Measurements from ENCODE around the gene MAPK1IP1L. TPM values are rescaled to one million over a fixed set of nuclear protein-coding genes. Genes with fewer than 3 reads are reported as not detected.

Gene MAPK1IP1L
- total RNA-seq, 1 donor from 2014 or later, result 100 TPM

DNA sequence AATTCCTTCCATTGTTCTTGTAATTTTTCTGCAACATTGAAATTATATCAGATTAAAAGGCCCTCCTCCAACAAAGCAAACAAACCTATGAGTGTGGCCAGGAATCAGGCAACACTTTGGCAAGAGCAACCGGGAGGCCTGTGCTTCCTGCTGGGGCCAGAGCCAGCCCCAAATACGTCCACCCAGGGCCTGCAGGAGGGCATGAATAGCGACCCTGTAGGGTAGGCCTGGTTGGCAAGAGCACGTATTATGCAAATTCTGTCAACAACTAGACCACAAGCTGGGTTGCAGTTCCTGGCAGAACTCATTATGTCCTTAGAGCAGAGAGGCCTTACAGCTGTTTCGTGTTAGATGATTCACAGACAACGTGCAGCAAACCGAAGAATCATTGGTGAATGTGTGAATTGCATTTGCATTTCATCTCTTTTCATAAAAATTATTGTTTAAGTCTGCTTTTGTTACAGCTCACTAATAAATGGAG, 50.7 kb downstream of the MAPK1IP1L start:
- Mint-ChIP-seq H3K9me3 (peaks cover 10% of the 10 kb centered on the region), H3K4me3 (peak overlapping the region; percentile 86), H3K27me3 (no peaks in the 10 kb centered on the region), H3K27ac (peak overlapping the region; percentile 100), H3K4me1 (ENCODE audit: unreplicated experiment) (peaks cover 42% of the 10 kb centered on the region), H3K36me3 (peaks cover 7% of the 10 kb centered on the region)
- DNase-seq (ENCODE audit: extremely low spot score, unreplicated experiment), result no peak
- TF ChIP-seq, protein P1, sequence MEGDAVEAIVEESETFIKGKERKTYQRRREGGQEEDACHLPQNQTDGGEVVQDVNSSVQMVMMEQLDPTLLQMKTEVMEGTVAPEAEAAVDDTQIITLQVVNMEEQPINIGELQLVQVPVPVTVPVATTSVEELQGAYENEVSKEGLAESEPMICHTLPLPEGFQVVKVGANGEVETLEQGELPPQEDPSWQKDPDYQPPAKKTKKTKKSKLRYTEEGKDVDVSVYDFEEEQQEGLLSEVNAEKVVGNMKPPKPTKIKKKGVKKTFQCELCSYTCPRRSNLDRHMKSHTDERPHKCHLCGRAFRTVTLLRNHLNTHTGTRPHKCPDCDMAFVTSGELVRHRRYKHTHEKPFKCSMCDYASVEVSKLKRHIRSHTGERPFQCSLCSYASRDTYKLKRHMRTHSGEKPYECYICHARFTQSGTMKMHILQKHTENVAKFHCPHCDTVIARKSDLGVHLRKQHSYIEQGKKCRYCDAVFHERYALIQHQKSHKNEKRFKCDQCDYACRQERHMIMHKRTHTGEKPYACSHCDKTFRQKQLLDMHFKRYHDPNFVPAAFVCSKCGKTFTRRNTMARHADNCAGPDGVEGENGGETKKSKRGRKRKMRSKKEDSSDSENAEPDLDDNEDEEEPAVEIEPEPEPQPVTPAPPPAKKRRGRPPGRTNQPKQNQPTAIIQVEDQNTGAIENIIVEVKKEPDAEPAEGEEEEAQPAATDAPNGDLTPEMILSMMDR (conservative IDR thresholded peaks at IDR 0.05), result no peak

- no peaks in the 10 kb centered on the region for H3K27me3 Mint-ChIP-seq
Measured at GRCh38 chr14:55103005-55103640, 51.7 kb downstream of the MAPK1IP1L start.

GRCh38 chr14:55103971-55104954, 52.8 kb downstream of the MAPK1IP1L start:
- no peak for DNase-seq (ENCODE audit: extremely low spot score, unreplicated experiment)
- H3K4me3 Mint-ChIP-seq, result peak overlapping the region; percentile 86
- peaks cover 42% of the 10 kb centered on the region for H3K4me1 Mint-ChIP-seq (ENCODE audit: unreplicated experiment)
- H3K27ac Mint-ChIP-seq, result peak overlapping the region; percentile 100
- H3K27me3 Mint-ChIP-seq, result no peaks in the 10 kb centered on the region
- peaks cover 14% of the 10 kb centered on the region for H3K9me3 Mint-ChIP-seq
- H3K36me3 Mint-ChIP-seq, result peaks cover 10% of the 10 kb centered on the region
- TF ChIP-seq, protein P1 (conservative IDR thresholded peaks at IDR 0.05), result no peak

More at GRCh38 chr14:55103005-55103640, 51.7 kb downstream of the MAPK1IP1L start:
- Mint-ChIP-seq H3K27ac (peak overlapping the region; percentile 100), H3K4me1 (ENCODE audit: unreplicated experiment) (peaks cover 42% of the 10 kb centered on the region), H3K36me3 (peaks cover 10% of the 10 kb centered on the region), H3K9me3 (peaks cover 14% of the 10 kb centered on the region), H3K4me3 (peak overlapping the region; percentile 86)
- peak; percentile 77 for DNase-seq (ENCODE audit: extremely low spot score, unreplicated experiment)
- TF ChIP-seq, protein P1 (conservative IDR thresholded peaks at IDR 0.05), result no peak

DNA sequence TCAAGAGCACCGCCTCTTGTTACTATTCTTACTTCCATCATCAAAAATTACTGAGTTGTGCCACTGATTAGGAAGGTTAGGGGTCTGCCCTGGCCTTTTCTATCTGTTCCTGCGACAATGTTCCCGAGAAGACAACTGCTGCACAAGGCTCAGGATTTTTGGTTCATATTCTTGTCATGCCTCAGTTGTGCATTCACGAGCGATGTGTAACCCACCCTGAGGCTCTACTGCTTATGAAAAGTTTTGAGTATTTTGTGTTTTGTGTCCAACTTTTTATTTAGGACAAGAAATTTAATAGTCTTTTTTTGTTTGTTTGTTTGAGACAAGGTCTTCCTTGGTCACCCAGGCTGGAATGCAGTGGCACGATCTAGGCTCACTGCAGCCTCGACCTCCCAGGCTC, 54.5 kb downstream of the MAPK1IP1L start:
- peak overlapping the region; percentile 61 for H3K27ac Mint-ChIP-seq

More for the DNA sequence above, 54.5 kb downstream of the MAPK1IP1L start:
- TF ChIP-seq, protein P1 (conservative IDR thresholded peaks at IDR 0.05), result no peak
- Mint-ChIP-seq H3K36me3 (peaks cover 10% of the 10 kb centered on the region), H3K4me1 (ENCODE audit: unreplicated experiment) (peaks cover 35% of the 10 kb centered on the region), H3K9me3 (peaks cover 14% of the 10 kb centered on the region), H3K27me3 (no peaks in the 10 kb centered on the region), H3K4me3 (no peak overlapping the region)
- no peak for DNase-seq (ENCODE audit: extremely low spot score, unreplicated experiment)

Data from type B pancreatic cell (in vitro differentiated cells).